NCI-H1436 (cell line): Measurements from ENCODE around the gene PRR7.

Experiments
- DNase-seq: peaks from one replicate; lab custom pipeline; 2025; lab: John Stamatoyannopoulos, UW

PRR7 gene

DNA sequence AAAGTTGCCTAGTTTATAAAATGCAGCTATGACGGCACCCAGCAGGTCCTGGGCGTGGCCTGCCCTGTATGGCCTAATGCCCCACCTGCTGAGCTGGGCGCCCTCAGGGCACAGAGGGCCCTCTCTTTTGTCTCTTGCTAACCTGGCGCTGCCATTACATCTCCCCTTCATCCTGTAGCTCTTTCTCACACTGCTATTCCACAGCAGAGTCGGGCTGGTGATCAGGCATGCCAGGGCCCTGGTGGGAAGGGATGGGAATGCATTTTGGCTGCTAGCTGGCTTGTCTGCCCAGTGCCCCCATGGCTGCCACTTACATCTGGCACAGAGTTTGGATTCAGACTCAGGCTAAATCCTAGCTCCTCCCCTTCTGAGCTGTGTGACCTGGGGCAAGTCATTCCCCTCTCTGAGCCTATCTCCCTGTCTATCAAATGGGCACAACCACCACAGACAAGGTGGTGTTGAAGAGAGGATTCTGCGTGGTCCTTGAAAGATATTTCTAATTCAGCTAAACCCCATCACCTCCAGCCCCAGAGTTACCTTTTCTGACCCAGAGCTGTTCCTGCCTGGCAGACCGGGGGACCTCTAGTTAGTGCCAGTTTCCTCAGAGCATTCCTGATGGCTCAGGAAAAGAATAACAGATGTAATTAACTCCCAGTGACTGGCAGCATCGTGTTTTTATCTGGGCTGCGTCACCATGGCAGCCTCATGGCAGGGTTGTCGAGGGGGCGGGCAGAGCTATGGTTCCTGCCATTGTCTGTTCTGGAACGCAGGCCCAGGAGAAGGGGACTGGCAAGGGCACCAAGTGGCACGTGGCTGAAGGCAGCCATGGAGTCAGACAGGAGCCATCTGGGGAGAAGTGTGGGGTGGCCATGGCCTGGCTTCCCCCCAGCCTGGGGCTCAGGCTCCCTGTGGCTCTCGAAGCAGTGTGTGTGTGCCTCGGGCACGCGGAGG, 6.3 kb downstream of the PRR7 start:
- no peak for DNase-seq

DNA sequence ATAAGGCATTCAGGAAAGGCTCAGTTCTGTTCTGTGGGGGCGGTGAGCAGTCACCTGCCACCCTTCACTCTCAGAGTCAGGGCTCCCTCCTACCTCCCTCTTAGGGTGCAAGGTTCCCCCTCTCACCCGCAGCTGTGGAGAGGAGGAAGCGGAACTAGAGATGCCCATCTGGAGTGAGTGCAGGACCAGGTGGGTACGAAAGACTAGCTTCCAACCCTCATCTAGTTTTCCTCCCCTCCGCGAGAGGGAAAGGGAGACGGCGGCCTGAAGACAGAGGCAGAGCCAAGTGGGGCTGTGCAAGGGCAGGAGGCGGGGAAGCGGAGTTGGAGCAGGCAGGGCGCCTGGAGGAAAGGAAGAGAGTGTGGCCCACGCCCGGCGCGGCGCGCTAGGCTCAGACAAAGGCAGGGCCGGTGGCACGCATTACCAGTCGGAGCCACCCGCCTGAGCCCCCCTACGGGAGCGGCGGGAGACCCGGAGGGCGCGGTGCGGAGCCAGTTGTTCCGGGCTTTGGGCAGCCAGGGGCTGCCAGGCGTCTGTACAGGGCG, 7.3 kb downstream of the PRR7 start:
- no peak for DNase-seq

DNA sequence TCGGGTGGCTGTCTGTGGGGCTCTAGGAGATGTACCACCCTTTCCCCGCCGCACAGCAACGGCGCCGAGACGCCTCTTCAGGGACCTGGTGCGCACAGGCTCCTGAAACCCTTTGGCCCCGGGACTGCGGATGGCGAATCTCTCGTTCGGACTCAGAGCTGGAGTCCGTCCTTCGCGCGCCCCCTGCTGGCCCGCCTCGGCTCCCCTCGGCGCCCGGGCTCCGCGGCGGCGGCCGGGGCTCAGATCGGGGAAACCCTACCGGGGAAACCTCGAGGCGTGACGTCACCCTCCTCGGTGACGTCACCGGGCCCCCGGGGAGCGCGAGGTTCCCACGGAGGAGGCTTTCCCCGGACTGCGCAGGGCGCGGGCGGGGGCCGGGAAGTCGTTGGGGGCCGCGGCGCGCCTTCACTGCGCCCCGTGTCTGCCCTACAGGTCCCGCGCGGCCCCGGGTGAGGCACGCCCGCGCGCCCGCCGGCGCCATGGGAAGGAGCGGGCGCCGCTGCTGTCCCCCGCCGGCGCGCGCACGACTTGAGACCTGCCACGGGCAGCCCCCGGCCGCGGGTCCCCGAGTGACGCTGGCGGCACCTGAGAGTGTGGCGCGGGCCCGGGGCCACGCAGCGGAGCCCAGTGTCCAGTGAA, 7.9 kb downstream of the PRR7 start:
- peak; percentile 70 for DNase-seq

DNA sequence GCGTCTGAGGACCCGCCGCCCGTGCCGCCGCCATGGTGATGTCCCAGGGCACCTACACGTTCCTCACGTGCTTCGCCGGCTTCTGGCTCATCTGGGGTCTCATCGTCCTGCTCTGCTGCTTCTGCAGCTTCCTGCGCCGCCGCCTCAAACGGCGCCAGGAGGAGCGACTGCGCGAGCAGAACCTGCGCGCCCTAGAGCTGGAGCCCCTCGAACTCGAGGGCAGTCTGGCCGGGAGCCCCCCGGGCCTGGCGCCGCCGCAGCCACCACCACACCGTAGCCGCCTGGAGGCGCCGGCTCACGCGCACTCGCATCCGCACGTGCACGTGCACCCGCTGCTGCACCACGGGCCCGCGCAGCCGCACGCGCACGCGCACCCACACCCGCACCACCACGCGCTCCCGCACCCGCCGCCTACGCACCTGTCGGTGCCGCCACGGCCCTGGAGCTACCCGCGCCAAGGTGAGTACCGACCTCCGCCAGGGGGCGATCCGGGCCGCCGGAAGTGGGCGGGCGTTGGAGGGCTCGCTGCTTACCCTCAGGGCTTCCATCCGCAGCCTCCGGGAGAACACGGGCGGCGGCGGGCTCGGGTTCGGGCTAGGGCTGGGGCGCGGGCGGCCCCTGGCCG, 8.5 kb downstream of the PRR7 start:
- peak; percentile 68 for DNase-seq

DNA sequence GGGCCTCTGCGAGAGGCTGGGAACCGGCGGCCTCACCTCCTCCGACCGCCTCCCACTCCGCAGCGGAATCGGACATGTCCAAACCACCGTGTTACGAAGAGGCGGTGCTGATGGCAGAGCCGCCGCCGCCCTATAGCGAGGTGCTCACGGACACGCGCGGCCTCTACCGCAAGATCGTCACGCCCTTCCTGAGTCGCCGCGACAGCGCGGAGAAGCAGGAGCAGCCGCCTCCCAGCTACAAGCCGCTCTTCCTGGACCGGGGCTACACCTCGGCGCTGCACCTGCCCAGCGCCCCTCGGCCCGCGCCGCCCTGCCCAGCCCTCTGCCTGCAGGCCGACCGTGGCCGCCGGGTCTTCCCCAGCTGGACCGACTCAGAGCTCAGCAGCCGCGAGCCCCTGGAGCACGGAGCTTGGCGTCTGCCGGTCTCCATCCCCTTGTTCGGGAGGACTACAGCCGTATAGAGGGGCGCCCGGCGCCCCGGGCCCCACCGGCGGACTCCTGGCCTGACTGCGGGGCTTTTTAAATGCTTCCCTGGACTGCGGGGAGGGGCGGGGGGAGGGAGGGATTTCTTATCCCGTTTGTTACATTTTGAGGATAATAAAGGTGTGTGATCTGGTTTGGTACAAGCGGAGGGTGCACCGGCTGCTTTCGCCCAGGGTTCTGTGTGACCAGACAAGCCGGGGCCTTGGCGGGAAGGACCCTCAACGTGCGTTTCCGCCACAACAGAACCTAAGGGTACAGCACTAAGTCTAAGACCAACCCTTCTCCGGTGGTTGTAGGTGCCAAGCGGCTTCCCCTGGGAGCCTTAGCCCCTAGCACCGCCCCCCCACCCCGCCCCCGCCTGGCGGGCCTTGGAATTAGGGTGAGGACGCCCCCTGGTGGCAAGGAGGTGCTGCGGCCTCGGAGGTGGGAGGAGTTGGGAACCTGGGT, 9.3 kb downstream of the PRR7 start:
- peak; percentile 83 for DNase-seq

DNA sequence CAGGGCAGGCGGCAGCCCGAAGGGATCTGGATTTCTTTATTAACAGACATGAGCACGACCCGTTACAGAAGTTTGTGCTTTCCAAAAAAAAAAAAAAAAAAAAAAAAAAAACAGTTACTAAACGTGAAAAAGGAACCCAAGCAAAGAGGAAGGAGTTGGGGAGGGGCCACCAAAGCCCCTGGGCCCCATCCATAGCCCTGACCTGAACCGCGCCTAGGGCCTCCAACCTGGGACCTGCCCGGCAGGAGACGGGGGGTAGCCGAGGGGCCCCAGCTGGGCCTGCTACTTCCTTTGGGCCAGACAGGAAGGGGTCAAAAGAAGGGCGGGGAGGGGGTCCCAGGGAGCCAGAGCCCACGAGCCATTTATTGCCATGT, 10.0 kb downstream of the PRR7 start:
- DNase-seq: no peak

DNA sequence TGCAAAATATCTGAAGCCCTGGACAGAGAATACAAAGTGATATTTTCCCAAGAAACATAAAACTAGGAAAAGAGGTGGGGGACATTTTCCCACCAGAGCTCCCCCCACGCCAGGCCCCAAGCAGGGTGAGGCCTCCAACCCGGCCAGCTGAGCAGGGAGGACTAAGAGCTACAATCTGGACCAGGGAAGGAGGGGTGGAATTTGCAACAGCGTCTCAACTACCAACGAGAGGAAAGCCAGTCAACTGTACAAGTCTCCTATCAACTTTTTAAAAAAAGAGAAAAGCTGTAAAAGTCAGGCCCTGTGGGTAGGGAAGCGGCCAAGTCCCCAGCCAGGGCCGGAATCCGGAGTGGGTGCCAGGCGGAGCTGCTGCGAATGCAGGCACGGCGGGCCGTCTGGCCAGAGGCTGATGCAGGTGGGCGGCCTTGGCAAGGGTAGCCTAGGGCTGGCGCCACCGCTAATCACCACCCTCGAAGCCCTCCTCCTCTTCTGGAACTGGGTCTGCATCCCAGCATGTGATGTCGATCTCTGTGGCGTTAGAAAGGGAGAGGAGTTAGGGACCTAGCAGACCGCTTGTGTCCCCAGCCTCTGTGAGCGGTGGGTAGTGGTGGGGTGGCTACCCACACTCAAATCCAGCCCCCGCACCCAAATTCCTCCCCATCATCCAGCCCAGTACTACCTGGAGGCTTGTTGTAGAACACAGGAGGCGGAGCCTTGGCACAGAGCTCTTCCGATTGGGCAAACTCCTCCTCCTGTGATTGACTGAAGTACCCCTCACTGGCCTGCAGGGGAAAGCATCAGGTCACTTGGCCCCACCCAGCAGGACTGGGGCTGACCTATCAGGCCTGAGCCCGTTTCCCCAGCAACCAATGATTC, 10.6 kb downstream of the PRR7 start:
- DNase-seq: peak; percentile 79

DNA sequence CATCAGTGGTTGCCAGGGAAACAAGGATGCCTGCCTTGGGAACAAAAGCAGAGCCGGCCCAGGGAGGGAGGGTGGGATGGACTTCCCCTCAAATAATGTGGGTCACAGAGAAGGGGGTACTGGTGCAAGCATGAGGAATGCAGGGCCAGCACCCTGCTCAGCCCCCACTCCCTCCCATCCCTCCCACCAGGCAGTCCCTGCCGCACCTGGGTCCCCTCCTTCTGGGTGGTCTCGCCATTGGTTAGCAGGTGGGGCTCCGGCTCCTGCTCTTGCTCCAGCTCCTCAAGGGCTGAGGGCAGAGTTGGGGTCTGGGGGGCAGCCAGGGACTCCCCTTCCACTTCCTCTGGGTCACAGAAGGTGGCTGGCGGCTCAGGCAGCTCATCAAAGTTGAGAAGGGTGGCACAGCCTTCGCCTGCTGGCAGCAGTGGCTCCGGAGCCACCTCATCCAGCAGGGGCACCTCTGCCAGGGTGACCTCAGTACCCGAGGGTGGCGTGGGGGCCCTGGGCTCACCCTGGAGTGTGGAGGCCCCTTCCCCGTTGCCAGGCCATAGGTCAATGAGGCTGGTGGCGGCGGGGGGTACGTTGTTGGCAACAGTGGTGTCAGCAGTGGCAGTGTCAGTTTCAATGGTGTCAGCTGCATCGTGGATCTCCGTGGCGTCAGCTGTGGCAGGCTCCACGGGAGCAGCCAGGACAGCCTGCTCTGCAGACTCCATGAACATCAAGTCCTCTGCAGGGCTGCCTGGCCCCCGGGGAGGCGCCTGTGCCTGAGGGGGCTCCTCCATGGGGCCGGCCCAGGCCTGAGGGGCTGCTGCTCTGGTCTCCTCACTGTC, 11.5 kb downstream of the PRR7 start:
- no peak for DNase-seq

DNA sequence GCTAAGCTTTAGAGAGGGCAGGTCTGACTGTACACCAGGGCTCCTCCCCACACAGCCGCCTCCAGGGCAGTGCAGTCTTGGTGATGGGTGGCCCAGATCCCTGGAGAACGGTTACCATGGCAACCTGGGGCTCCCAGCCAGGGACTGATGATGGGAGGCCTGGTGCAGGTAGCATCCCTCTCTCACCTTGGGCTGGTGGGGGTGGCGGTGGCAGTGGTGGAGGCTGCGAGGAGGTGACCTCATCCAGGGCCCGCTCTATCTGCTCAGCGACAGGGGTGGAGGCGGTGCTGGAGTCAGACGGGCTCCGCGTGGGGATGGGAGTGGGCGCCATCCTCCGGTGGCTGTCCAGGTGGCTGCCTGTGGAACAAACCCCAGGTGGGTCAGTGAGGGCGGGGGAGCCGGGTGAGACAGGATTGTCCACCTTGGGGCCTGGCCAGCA, 12.3 kb downstream of the PRR7 start:
- no peak for DNase-seq

DNA sequence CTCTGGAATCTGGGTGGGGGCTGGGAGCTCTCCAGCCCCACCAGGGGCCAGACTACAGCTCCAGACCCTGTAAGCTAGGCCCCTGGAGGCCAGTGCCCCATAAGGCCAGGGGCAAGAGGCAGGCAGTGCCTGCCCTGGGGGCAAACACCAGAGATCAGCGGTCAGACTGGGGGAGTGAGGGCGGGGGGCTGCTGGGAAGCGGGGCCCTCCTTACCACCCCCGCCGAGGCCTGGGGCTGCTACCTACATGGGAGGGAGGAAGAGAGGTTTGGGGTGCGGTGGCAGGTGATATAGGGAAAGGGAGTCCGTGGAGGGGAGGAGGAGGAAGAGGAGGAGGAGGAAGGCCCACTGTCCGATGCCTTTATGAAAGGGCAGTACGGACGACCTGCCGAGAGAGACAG, 12.7 kb downstream of the PRR7 start:
- no peak for DNase-seq

DNA sequence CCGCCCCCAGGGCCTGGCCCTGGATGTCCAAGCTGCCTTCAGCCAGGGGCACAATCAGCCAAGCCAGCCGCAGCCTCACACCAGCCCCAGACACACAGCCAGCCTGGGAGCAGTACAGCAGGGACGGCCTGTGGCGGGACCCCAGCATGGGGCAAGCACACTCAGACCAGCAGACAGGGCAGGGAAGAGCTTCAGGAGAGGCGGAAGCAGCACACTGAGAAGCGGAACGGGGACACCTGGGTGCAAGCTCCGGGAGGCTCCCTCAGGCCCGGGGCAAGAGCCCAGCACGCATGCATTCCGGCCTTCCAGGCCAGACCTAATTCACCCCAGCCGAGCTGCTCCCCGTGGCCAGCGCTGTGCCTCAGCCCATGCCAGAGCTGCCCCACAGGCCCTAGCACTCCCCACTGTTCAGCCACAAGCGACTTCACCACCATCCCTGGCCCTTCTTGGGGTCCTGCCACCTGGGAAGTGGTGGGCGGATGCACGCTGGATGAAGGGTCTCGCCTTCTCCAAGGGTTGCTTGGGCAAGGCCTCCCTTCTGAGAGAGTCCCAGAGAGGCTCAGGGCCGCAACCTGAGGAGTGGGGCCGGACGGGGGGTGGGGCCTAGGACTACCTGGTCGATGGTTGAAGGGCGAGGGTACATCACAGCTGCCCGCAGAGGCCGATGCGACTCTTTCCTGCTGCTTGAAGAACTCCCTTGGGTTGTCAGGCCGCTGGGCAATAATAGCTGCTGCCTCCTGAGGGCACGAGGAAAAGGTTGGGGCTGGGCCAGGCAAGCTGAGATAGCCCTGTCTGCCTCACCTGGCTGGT, 13.4 kb downstream of the PRR7 start:
- no peak for DNase-seq

DNA sequence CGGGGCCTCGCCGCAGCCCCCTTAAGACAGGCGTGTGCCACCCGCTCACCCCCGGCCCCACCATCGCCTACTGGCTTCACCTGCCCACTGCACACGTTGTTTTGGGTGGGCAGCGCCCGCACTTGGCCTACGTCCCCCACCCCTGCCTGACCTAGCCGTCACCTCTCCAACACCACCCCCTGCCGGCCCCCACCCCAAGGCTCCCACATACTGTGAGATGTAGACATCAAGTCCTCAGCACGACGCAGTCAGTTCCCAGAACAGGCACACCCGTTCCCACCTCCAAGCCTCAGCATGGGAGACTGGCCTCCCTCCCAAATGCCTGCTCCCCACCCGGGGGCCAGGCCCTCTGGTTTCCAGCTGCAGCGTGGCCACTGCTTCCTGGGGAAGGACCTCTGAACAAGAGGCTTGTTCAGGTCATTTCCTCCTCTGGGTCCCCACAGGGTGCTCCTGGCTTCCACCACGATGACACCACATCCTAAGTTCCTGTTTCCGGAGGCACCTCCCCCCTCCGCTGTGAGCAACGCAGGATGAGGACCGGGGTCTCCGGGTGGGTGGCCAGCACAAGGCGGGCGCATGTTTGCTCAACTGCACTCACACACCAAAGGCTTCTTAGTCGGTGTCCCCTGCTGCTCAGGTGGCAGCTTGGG, 15.5 kb downstream of the PRR7 start:
- DNase-seq: no peak

DNA sequence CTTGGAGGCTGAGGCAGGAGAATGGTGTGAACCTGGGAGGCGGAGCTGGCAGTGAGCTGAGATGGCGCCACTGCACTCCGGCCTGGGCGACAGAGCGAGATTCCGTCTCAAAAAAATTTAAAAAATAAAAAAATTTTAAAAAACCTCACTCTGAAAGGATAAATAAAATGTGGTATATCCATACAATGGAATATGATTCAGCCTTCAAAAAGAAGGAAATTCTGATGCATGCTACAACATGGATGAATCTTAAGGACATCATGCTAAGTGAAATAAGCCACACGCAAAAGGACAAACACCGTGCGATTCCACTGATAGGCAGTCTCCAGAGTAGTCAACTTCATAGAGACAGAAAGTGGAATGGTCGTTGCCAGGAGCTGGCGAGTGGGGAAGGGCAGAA, 18.4 kb downstream of the PRR7 start:
- no peak for DNase-seq

DNA sequence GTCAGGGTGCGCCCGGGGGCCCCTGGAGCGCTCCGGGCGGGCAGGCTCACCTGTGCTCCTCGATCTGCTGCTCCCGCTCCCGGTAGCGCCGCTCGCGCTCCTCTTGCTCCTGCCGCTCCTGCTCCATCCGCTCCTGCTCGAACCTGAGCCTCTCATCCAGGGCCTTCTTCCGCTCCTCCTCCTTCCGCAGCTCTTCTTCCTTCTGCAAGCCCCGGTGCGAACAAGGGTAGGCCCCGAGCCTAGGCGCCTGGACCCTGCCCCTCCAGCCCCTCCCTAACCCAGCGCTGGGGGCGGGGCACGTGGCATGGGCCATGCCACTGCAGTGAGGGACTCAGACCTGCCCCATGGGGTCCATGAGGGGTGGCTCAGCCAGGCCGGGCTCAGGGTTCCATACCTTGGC, 20.2 kb downstream of the PRR7 start:
- no peak for DNase-seq

DNA sequence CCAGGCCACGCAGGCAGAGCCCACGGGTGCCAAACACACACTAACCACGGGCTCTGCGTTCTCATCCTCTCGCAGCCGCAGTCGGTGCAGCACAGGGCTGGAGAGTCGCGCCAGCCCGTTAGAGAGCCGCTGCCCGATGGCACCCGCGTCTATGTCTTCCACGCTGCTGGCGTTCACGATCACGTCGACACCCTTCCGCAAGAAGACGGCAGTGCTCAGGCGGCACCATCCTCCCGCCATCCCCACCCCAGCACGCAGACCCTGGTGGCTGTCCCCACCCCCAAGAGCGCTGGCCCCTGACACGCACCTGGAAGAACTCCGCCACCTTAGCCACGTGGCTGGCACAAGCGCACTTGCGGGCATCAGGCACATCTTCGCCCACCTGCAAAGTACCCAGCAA, 20.8 kb downstream of the PRR7 start:
- DNase-seq: no peak

DNA sequence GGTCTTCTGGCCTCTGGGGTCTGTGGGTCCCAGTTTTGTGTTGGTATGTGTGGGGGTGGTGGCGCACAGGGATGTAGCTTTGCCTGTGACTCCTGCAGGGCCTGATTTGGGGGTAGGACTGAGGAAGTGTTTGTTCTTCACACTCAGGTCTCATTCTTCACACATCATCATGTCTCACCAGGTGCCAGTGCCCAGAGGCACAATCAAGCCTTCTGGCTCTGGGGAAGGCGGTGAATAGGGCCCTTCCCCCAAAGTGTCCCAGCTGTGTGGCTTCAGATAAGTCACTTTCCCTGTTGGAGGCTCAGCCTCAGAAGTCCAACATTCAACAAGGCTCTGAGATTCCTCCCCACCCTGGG, 21.7 kb downstream of the PRR7 start:
- DNase-seq: no peak

DNA sequence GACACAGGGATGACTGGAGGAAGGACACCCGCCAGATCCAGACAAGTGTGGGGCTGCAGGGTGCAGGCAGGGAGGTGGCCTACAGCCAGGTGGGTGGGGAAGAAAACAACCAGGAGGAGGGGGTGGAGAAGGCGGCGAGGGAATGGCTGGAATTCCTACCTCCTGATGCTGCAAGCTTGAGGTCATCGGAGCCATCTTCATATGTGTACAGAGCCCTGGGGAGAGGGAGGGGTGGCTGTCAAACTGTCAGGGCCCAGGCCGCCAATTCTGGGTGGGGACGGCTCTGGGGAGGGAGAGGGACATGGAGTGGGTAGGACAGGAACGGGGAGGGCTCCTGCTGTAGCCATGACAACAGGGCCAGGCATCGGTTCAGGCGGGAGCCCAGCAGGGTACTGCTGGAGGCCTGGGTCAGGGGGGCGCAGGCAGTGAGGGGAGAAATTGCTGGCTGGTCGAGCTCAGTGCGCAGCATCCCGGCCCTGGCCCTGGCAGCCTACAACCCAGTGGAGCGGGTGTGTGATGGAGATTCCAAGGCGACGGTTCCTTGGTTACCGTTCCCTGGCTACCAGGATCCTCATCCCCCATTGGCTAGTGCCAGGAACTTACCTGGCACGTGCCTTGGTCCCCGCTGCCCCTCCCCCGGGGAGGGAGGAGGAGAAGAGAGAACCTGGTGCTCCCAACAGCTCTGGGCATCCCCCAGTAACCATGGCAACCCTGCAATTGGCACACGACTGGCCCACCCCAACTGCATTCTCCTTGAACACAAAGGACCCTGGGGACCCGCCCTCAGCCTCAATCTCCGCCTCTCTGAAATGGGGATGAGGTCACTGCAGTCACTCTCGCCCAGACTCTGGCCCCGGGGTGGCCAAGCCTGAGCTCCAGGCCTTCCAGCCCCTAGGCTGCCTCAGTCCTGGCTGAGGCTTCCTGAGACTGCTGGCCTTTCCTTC, 22.3 kb downstream of the PRR7 start:
- DNase-seq: no peak
